AG09309 (cell line): ENCODE measurements around the gene CLIC5.

Experiments used
- DNase-seq: peaks from one replicate; pipeline ENCODE4 v3.0.0-alpha.2; 2010; ENCODE audit warnings: low read depth
- H3K4me3 ChIP-seq: 2 replicates; pipeline ENCODE4 v1.5.1; 2011; ENCODE audit warnings: mild to moderate bottlenecking, low read depth, low read length, moderate library complexity; ENCODE audit not compliant: control insufficient read depth
- CTCF ChIP-seq: IDR thresholded peaks from 2 replicates; pipeline ENCODE4 v1.5.1; 2011; ENCODE audit warnings: mild to moderate bottlenecking, low read depth, low read length, inconsistent platforms; ENCODE audit not compliant: insufficient read depth, control insufficient read depth; ENCODE audit errors: missing control alignments

The CLIC5 gene

GRCh38 chr6:45982280-45983036, 33.2 kb downstream of the CLIC5 start:
- H3K4me3 ChIP-seq = no peak overlapping the region
- no peak for DNase-seq
- no peak for TF ChIP-seq CTCF

- H3K4me3 ChIP-seq = no peak overlapping the region
- DNase-seq = no peak
- no peak for TF ChIP-seq CTCF
Measured at GRCh38 chr6:45981046-45981445, 34.6 kb downstream of the CLIC5 start.

GRCh38 chr6:45979311-45979710, 36.3 kb downstream of the CLIC5 start:
- DNase-seq = no peak
- no peak overlapping the region for H3K4me3 ChIP-seq
- no peak for TF ChIP-seq CTCF

GRCh38 chr6:45974596-45974995, 41.1 kb downstream of the CLIC5 start:
- no peak overlapping the region for H3K4me3 ChIP-seq
- no peak for TF ChIP-seq CTCF
- no peak for DNase-seq

- no peak overlapping the region for H3K4me3 ChIP-seq
- no peak for DNase-seq
- no peak for TF ChIP-seq CTCF
Measured at GRCh38 chr6:45972795-45973503, 42.7 kb downstream of the CLIC5 start.

GRCh38 chr6:45971287-45971686, 44.4 kb downstream of the CLIC5 start:
- no peak overlapping the region for H3K4me3 ChIP-seq
- TF ChIP-seq CTCF = no peak
- no peak for DNase-seq
